ENCODE results near the gene COMP.

The COMP gene

DNA sequence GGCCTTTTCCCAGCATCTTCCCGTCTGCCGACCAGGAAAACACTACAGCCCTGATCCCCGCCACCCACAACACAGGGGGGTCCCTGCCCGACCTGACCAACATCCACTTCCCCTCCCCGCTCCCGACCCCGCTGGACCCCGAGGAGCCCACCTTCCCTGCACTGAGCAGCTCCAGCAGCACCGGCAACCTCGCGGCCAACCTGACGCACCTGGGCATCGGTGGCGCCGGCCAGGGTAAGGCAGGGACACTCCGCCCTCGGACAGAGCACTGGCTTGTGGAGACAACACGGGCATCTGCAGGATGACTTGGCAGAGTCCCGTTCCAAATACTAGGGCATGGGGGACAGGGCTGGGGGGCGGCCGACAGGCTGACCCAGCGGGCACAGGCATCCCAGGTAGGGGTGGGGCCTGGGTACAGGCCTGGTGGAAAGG, 31.1 kb downstream of the COMP start:
- in situ Hi-C loops (cut with HindIII; ENCODE audit: low pct_ligation_motif_present, low pct_unique_long_range_greater_than_20kb, low sequenced_read_pairs), result no loop called here
- no peak for DNase-seq

GRCh38 chr19:18759304-18759994, 31.7 kb downstream of the COMP start:
- no peak for DNase-seq
- in situ Hi-C loops (cut with HindIII; ENCODE audit: low pct_ligation_motif_present, low pct_unique_long_range_greater_than_20kb, low sequenced_read_pairs), result no loop called here

DNA sequence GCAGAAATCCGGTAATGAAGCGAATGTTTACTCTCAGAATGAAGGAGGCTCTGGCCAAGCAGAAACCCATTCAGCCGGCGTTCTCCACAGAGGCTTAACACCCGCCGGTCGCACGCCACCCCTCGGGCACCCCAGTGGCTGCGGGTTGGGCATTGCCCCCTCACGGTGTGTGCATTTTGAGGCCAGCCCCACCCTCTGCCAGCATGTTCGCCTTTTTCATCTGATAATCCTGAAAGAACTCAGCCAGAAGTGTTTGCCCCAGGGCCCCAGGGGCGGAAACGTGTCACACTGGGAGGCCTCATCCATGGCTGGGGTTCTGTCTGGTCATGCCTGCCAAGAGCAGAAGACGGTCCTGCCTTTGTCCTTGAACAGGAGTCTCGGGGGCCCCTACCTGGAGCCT, 34.2 kb downstream of the COMP start:
- in situ Hi-C loops (cut with HindIII; ENCODE audit: low pct_ligation_motif_present, low pct_unique_long_range_greater_than_20kb, low sequenced_read_pairs), result no loop called here

GRCh38 chr19:18754501-18754900, 36.6 kb downstream of the COMP start:
- DNase-seq, result no peak

More for the DNA sequence above, 34.2 kb downstream of the COMP start:
- DNase-seq, result no peak

GRCh38 chr19:18751571-18751970, 39.5 kb downstream of the COMP start:
- in situ Hi-C loops (cut with HindIII; ENCODE audit: low pct_ligation_motif_present, low pct_unique_long_range_greater_than_20kb, low sequenced_read_pairs), result no loop called here
- DNase-seq, result no peak

More at GRCh38 chr19:18754501-18754900, 36.6 kb downstream of the COMP start:
- in situ Hi-C loops (cut with HindIII; ENCODE audit: low pct_ligation_motif_present, low pct_unique_long_range_greater_than_20kb, low sequenced_read_pairs), result no loop called here

DNA sequence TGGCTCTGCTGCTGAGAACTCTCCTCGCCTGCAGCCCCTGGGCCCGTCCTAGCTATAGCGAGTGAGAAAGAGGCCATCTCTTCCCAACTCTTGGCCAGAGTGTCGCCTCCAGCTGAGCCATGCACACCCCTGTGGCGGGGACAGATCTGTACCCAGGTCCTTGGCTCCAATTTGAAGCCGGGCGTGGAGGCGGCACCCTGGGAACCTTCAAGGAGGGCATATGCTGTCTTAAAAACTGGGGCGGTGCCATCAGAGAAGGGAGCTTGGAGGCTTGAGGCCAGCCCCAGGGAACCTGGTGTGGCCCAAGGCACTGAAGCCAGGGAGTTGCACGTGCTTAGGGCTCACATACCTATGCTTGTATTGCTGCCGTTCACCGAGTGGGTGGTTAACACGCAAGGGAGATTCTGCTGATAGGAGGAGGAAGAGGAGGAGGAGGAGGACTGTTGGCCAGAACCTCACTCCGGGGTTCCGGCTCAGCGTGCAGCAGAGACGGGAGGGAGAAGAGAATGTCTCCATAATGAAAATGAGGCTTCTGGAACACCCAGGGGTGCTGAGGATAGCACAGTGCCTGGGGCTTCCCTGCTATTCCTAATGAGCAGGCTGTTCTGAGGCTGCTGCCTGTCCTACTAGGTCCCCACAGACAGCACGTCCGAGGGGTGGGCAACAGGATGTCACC, 40.7 kb downstream of the COMP start:
- in situ Hi-C loops (cut with HindIII; ENCODE audit: low pct_ligation_motif_present, low pct_unique_long_range_greater_than_20kb, low sequenced_read_pairs), result no loop called here
- no peak for DNase-seq

GRCh38 chr19:18749362-18750231, 41.5 kb downstream of the COMP start:
- in situ Hi-C loops (cut with HindIII; ENCODE audit: low pct_ligation_motif_present, low pct_unique_long_range_greater_than_20kb, low sequenced_read_pairs), result no loop called here

DNA sequence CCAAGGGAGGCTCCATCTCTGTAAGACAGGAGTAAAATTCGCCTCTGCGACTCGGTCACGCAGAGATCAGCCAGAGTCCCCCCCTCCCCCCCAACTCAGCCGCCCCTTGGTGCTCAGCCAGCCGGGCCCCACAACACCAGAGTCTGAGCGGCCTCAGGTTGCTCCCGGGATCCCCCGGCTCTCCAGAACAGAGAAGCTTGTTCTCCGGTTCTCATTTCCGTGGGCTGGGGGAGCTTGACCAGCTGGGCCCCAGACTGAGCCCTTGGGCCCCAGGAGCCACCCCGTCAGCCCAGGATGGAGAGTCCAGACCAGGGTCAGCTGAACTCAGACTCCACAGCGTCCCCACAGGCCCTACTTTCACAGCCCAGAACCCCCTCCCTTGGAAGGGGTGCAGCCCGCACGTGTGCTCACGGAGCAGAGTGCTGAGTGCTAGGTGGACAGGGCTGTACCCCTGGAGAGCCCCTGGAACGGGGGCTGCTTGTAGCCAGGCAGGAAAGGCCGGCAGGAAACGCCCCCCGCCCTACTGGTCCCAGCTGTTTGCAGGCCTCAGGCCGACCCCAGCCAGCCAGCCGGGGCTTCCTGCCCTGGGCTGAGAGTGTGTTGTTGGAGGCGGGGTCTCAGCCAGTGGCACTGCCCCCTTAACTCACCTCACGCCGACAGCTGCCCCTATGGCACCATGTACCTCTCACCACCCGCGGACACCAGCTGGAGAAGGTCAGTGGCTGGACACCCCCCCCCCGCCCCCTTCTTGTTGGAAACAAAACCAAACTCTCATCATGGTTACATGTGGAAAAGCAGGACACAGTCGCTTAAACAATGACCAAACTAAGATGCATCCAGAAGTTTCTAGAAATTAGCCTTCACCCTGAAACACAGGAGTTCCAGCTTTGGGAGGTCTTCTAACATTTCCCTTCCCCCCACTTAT, 44.4 kb downstream of the COMP start:
- DNase-seq, result no peak
- in situ Hi-C loops (cut with HindIII; ENCODE audit: low pct_ligation_motif_present, low pct_unique_long_range_greater_than_20kb, low sequenced_read_pairs), result no loop called here

More at GRCh38 chr19:18749362-18750231, 41.5 kb downstream of the COMP start:
- DNase-seq, result no peak

DNA sequence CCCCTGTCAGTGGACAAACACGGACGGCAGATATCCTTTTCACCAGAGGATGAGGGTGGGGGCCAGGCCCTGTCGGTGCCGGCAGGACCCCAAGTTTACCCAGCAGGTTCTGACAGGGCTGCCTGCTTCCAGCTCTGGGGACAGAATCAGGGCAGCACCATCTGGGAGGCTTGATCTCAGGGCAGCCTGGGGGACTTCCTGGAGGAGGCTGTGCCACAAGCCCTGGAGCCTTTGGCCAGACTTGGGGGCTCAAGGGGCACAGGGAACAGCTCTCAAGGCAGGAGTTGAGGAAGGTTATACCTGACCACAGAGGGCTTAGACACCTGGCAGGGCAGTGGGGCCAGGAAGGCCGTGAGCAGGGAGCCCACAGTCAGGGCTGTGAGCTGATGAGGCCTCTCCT, 45.2 kb downstream of the COMP start:
- no peak for DNase-seq
- in situ Hi-C loops (cut with HindIII; ENCODE audit: low pct_ligation_motif_present, low pct_unique_long_range_greater_than_20kb, low sequenced_read_pairs), result no loop called here

DNA sequence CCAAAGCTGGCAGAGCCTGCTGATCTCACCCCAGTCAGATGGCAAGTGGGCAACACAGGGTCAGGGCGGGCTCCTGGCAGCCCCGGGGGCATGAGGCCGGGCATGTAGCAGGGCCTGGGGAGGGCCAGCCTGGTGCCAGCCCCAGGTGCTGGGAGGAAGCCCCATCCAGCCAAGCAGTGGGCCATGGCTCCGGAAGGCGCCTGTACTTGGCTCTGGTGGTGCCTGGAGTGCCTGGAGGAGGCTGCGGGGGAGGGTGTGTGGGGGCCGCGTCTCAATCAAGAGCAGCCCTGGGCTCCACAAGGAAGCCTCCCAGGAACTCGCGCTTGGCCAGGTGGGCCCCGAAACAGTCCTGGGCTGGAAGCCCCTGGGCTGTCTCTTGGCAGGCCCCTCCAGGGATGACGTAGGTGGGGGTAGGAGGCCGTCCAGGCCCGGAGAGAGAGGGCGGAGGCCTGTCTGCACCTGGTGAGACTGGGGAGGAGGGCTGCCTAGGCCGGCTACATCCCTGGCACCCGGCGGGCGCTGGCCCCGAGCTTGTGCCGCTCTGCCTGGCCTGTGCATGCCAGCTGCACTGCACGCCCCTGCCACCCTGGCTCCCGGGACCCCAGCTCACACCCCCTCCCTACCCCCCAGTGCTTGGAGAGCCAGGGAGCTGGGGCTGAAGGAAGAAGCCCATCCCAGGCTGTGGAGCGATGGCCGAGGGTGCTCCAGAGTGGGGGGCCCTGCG, 45.9 kb downstream of the COMP start:
- in situ Hi-C loops (cut with HindIII; ENCODE audit: low pct_ligation_motif_present, low pct_unique_long_range_greater_than_20kb, low sequenced_read_pairs), result no loop called here
- DNase-seq, result no peak

DNA sequence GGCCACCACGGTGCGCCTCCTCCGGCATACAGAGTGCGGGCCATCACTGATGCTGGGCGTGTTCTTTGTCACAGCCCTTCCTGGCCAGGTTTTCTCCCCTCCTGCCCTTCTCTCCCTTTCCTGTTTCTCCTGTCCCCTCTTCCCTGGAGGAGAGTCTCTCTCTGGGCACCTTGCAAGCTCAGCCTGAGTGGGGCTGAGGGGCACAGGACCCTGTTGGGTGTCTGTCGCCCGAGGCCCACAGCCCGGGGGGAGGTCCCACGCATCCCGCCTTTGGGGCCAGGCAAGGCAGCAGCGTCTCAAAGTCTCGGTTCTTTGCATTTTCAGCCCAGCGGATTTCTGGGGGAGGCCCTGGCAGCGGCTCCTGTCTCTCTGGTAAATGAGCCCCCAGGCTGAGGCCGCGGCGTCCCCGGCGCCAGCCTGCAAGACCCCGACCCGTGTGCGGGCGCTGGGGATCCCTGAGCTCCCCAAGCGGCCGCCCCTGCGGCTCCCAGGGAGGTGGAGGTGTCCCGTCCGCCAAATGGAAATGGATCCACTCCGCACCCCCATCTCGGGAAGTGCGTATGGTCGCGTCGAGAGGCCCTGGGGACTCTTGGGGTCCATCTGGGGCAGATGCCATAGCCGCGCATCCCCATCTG, 47.2 kb downstream of the COMP start:
- no peak for DNase-seq
- in situ Hi-C loops (cut with HindIII; ENCODE audit: low pct_ligation_motif_present, low pct_unique_long_range_greater_than_20kb, low sequenced_read_pairs), result no loop called here

- no peak for DNase-seq
- in situ Hi-C loops (cut with HindIII; ENCODE audit: low pct_ligation_motif_present, low pct_unique_long_range_greater_than_20kb, low sequenced_read_pairs), result no loop called here
Measured at GRCh38 chr19:18742838-18743783, 48.0 kb downstream of the COMP start.

GRCh38 chr19:18742324-18742723, 48.8 kb downstream of the COMP start:
- in situ Hi-C loops (cut with HindIII; ENCODE audit: low pct_ligation_motif_present, low pct_unique_long_range_greater_than_20kb, low sequenced_read_pairs), result no loop called here
- DNase-seq, result no peak

DNA sequence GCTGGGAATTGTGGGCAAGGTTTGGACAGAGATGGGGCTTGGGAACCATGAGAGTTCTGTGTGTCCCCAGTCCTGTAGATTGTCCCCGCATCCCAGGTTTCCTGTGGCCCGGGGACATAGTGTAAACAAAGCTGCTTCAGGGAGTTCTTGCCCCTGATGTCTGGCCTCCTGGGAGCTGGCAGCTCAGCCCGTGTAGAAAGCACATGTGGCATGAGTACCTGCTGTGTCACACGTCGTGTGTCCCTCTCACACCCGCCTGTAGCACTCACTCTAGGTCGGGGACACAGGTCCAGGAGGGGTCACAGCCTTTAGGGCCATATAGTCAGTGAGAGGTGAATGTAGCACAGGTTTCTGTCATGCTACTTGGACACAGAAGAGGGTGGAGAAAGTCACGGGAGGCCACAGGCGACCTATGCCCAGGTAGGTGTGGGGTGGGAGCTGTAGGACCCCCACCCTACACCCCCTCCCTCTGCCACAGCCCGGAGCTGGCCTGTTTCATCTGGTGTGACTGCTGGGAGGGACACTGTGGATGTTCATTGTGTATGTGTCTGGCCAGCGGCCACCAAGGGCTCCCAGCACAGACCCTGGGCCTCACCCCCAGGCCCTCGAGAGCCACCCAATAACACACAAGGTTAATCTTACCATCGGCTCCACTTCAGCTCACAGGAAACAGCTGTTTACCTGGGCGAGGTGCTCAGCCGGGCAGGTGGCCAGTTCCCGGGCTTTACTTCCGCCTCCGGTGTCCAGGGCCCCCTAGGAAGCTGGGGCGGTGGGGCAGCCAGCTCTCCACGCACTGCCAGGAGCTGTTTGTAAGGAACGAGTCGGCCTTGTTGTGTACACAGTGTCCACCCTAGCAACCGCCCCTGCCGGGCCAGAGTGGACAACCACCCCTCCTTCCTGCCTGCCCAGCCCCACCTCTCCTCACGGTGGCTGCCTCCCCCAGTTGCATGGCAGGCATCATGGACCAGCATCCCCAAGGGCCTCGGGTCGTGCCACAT, 49.7 kb downstream of the COMP start:
- in situ Hi-C loops (cut with HindIII; ENCODE audit: low pct_ligation_motif_present, low pct_unique_long_range_greater_than_20kb, low sequenced_read_pairs), result no loop called here
- DNase-seq, result no peak

- in situ Hi-C loops (cut with HindIII; ENCODE audit: low pct_ligation_motif_present, low pct_unique_long_range_greater_than_20kb, low sequenced_read_pairs), result no loop called here
- DNase-seq, result no peak
Measured at GRCh38 chr19:18738961-18739690, 52.0 kb downstream of the COMP start.
